GM06990 (cell line): Measurements from ENCODE around the gene WASHC2C.
"Not testable (repeated sequence)": the region's sequence is repeated elsewhere in the genome, so short reads cannot be mapped to it uniquely, and the experiment has no call there.

Experiments
- DNase-seq: peaks from one replicate; pipeline ENCODE4 v3.0.0-alpha.2; 2011; ENCODE audit not compliant: insufficient read length; ENCODE audit errors: extremely low read depth
- H3K27me3 ChIP-seq: replicated peaks from 2 replicates; pipeline ENCODE4 v1.6.0; 2011; ENCODE audit warnings: low read length; ENCODE audit not compliant: control insufficient read depth, insufficient read depth
- H3K36me3 ChIP-seq: 2 replicates; pipeline ENCODE4 v1.5.1; 2011; ENCODE audit warnings: low read length; ENCODE audit not compliant: control insufficient read depth, insufficient read depth
- H3K4me3 ChIP-seq: replicated peaks from 2 replicates; pipeline ENCODE4 v1.5.1; 2011; ENCODE audit warnings: low read depth, mild to moderate bottlenecking, control low read depth, low read length

Gene WASHC2C

GRCh38 chr10:45751141-45751540, 24.1 kb downstream of the WASHC2C start:
- not testable (repeated sequence) for H3K27me3 ChIP-seq, DNase-seq, H3K4me3 ChIP-seq, H3K36me3 ChIP-seq

DNA sequence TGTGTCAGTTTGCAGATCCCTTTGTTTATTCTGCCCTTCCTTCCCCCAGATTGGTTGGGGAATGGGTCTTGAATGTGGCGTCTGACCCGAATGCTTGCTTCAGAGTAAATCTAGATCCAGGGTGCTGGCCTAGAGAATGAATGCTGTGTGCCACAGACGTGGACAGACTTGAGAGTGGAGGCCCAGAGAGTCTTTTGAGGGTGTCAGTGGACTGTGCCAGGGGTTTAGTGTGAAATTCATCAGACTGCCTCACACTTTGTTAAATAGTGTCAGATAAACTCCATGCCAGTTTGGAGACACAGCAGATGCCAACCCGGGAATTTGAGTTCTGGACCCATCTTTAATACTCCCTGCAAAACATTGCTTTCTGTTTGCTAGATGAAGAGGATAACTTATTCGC, 25.1 kb downstream of the WASHC2C start:
- H3K27me3 ChIP-seq: not testable (repeated sequence)

DNA sequence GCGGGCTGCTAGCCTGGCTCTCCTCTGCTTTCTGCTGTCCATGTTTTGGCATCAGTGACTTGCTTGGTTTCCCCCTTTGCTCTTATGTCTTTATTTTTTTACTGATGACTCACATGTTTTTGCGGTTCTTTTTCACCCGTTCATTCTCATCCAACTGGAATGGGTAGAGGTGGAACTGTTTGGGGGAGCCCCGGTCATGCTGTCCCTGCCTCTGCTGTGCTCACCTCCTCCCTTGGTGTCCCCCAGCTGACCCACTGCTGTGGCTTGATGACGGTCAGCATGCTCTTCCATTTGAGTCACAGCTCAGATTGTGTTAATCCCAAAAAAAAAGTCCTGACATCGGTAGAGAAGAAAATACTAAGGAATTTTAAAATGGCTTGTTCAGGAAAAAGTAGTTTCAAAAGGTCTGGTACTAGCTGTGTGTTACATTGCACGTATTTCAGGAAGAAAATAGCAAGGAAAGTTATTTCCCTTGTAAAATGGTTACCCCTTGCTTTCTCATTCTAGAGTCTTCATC, 27.0 kb downstream of the WASHC2C start:
- H3K36me3 ChIP-seq, H3K4me3 ChIP-seq, DNase-seq, H3K27me3 ChIP-seq: not testable (repeated sequence)

More for the DNA sequence above, 25.1 kb downstream of the WASHC2C start:
- not testable (repeated sequence) for DNase-seq, H3K36me3 ChIP-seq, H3K4me3 ChIP-seq

DNA sequence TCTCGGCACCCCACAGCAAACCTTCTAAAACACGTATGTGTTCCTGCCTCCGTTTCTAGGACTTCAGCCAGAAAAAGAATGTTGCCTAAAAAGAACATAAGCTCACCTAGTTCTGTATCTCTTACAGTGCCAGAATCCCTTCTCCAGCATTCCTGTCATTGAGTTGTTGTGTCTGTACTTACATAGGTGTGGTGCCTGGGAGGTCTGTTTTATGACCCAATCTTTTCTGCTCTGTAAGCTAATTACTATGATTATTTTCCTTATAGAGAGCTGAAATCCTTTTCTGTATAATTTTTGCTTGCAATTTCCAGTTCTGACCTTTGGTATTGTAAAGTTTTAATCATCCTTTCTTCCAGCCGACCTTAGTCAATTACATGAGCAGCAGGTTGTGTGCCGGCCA, 28.0 kb downstream of the WASHC2C start:
- H3K27me3 ChIP-seq, DNase-seq, H3K36me3 ChIP-seq, H3K4me3 ChIP-seq: not testable (repeated sequence)

DNA sequence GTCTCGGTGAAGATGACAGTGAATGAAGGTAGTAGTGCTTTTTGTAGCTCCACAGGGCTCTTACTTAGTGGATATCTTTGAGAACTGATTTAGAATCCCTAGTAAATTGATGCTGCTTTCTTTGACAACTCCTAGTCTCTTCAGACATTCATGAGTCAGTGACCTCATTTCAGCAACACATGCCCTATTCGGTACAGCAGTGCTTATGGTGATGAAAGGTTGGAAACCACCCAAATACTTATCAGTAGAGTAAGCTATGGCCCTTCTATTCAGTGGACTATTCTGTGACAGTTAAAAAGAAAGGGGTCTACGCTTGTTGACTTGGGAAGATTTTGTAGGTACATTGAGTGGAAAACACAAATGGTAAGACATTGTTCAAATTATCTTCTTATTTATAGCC, 29.0 kb downstream of the WASHC2C start:
- not testable (repeated sequence) for H3K36me3 ChIP-seq, H3K4me3 ChIP-seq, H3K27me3 ChIP-seq, DNase-seq

DNA sequence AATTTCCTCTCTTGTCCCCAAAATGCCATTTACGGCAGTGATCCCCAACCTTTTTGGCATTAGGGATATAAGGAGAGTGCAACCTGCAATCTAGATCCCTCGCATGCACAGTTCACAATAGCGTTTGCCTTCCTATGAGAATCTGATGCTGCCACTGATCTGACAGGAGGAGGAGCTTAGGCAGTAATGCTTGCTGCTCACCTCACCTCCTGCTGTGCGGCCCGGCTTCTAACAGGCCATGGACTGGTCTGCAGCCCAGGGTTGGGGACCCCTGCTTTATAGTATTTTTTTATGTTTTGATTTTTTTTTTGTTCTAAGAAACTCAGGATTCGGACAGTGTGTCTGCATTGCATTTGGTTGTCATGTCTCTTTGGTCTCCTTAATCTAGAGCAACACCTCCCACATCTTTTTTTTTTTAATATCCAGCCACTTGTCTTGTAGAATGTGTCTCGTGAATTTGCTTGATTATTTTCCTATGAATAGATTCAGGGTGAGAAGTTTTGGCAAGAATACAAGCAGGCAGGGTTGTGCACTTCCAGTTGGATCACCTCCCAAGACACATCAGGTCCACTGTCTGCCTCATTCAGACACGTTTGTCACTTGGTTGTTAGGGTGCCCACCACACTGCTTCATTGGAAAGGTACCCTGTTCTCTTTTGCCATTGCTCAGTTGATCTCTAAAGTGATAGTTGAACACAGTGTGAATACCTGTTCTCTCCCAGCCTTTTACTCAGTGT, 30.8 kb downstream of the WASHC2C start:
- H3K36me3 ChIP-seq, H3K4me3 ChIP-seq, H3K27me3 ChIP-seq, DNase-seq: not testable (repeated sequence)

DNA sequence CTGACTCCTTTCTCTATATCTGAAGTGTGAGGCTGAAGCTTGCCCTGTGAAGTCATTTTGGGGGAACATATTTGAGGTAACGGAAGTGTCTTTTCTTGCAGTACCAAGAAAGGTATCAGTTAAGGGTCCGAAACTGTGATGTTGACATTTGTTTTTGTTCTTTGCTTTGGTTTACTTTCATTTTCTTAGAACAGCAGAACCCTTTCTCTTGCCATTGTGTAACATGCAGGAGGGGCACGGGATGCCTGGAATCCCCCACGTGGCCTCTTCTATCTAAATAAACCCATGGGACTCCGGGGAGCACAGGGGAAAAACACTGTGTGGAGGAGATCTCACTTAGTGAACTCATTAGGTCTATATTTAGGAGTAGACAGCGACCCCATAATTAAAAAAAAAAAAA, 34.6 kb downstream of the WASHC2C start:
- H3K36me3 ChIP-seq, DNase-seq, H3K4me3 ChIP-seq, H3K27me3 ChIP-seq: not testable (repeated sequence)

DNA sequence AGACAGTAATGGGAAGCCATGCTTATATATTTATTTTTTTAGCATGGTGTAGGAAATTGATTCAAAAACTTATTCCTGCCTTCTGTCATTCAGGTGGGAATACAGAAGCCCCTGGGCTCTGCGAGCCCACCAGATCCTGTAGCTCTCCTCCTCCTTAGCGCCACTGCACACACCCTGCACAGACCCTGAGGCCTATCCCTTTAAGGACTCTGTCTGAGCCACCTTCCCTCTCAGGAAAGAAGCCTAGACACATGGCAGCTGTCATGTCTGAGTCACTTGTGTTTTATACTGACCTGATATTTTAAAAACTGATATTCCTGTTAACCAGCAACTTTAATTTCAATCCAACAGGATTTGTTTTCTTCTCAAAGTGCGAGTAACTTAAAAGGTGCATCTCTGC, 36.0 kb downstream of the WASHC2C start:
- H3K4me3 ChIP-seq, H3K36me3 ChIP-seq, DNase-seq, H3K27me3 ChIP-seq: not testable (repeated sequence)

DNA sequence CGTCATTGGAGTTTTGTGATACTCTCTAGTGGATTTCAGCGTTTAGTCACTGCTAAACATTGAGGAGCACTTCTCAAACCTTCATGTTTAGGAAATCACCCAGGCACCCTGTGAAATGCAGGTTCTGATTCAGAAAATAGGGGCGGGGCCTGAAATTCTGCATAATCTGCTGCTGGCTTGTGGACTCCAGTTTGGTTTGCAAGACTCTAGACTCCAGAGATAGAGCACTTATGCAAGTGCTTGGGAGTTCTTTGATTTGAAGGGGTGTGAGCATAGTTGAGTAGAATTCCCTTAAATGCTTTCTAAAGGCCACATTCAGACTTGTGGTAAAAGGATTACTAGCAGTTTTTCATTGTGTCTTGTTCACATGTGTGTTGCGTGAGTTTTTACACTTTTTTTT, 41.3 kb downstream of the WASHC2C start:
- not testable (repeated sequence) for H3K27me3 ChIP-seq, H3K36me3 ChIP-seq, DNase-seq, H3K4me3 ChIP-seq

DNA sequence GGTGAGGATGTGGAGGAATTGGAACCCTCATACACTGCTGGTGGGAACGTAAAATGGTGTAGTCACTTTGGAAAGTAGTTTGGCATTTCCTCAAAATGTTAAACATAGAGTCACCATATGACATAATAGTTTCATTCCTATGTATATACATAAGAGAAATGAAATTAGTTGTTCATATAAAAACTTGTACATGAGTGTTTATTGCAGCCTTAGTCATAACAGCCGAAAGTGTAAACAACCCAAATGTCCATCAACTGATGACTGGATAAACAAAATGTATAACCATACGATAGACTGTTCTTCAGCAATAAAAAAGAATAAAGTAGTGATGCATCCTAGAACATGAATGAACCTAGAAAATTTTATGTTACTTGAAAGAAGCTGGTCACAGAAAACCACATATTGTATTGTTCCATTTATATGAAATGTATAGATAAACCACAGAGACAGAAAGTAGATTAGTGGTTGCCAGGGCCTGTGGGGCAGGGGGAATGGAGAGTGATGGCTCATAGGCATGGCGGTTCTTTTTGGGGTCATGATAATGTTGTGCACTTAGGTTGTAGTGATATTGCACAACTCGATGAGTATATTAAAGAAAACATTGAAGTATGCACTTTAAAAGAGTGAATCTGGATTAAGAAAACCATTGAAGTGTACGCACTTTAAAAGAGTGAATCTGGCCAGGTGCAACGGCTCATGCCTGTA, 44.8 kb downstream of the WASHC2C start:
- not testable (repeated sequence) for H3K36me3 ChIP-seq, DNase-seq, H3K27me3 ChIP-seq, H3K4me3 ChIP-seq

GRCh38 chr10:45786217-45786616, 59.2 kb downstream of the WASHC2C start:
- not testable (repeated sequence) for H3K4me3 ChIP-seq, H3K36me3 ChIP-seq, H3K27me3 ChIP-seq, DNase-seq

DNA sequence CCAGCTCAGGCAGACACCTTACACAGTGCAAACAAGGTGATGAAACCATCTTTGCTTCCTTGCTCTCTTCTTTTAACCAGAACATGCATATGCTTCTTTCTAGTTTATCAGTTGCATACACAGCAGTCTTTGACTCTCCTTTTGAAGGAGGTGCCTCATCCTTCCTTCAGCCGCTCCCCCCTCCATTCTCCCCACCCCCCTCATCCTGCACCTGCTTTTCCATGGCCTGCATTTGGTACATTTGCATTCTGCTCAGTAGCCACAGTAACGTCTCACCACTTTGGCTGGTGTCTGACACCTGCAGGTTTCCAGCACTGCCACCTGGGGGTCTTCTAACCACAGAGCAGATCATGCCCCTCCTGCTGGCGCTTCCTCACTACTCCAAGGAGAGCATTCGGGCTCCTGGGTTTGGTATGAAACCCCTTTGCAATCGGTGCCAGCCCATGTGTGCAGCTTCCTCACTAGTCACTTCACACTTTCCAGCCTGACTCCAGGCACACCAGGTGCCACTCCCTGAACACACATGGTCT, 60.2 kb downstream of the WASHC2C start:
- not testable (repeated sequence) for H3K4me3 ChIP-seq, H3K27me3 ChIP-seq, H3K36me3 ChIP-seq, DNase-seq

- not testable (repeated sequence) for H3K4me3 ChIP-seq, DNase-seq, H3K27me3 ChIP-seq, H3K36me3 ChIP-seq
Measured at GRCh38 chr10:45789991-45790390, 62.9 kb downstream of the WASHC2C start.

GRCh38 chr10:45790694-45791426, 63.8 kb downstream of the WASHC2C start:
- not testable (repeated sequence) for DNase-seq, H3K4me3 ChIP-seq, H3K36me3 ChIP-seq, H3K27me3 ChIP-seq
